ENCODE results near the gene GADD45B.
"Not testable (repeated sequence)": the region's sequence is repeated elsewhere in the genome, so short reads cannot be mapped to it uniquely, and the experiment has no call there.

The GADD45B gene

GRCh38 chr19:2518856-2519255 is 42.9 kb downstream of the GADD45B start:
- not testable (repeated sequence) for DNase-seq

GRCh38 chr19:2519482-2519881 is 43.6 kb downstream of the GADD45B start:
- no peak for DNase-seq

- DNase-seq = no peak
These were observed 47.8 kb downstream of the GADD45B start for GRCh38 chr19:2523630-2524311.

GRCh38 chr19:2524361-2524839 is 48.5 kb downstream of the GADD45B start:
- no peak for DNase-seq

GRCh38 chr19:2524840-2525723 is 49.2 kb downstream of the GADD45B start:
- DNase-seq = no peak

- no peak for DNase-seq
These were observed 51.2 kb downstream of the GADD45B start for GRCh38 chr19:2527171-2527570.

- no peak for DNase-seq
These were observed 51.8 kb downstream of the GADD45B start for GRCh38 chr19:2527686-2528085.
